Retinal pigment epithelial cell (primary cell): Measurements from ENCODE around the gene PHACTR4.

ENCODE experiments used
- DNase-seq: peaks from one replicate; pipeline ENCODE4 v3.0.0-alpha.2; 2010; ENCODE audit warnings: low read depth
- H3K4me3 ChIP-seq: 2 replicates; pipeline ENCODE4 v1.5.1; 2011; ENCODE audit warnings: mild to moderate bottlenecking, low read length, control low read depth, moderate library complexity
- TF ChIP-seq, protein P1 (sequence below): conservative IDR thresholded peaks from 2 replicates; pipeline ENCODE4 v1.5.1; 2011; ENCODE audit warnings: low read depth, low read length, control low read depth, inconsistent platforms

Gene PHACTR4

DNA sequence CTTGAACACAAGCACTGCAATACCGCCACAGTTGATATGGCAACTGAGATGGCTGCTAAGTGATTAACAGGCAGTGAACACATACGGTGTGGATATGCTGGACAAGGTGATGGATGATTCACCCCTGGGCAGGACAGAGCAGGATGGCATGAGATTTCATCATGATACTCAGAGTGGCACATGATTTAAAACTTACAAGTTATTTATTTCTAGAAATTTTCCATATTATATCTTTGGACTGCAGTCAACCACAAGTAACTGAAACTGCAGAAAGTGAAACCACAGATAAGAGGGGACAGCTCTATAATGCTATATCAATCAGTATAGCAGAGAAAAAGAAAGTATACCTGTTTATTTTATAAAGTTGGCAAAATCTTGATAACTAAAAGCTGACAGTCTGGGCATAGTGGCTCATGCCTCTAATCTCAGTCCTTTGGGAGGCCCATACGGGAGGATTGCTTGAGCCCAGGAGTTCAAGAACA, 47.9 kb downstream of the PHACTR4 start:
- TF ChIP-seq, protein P1, sequence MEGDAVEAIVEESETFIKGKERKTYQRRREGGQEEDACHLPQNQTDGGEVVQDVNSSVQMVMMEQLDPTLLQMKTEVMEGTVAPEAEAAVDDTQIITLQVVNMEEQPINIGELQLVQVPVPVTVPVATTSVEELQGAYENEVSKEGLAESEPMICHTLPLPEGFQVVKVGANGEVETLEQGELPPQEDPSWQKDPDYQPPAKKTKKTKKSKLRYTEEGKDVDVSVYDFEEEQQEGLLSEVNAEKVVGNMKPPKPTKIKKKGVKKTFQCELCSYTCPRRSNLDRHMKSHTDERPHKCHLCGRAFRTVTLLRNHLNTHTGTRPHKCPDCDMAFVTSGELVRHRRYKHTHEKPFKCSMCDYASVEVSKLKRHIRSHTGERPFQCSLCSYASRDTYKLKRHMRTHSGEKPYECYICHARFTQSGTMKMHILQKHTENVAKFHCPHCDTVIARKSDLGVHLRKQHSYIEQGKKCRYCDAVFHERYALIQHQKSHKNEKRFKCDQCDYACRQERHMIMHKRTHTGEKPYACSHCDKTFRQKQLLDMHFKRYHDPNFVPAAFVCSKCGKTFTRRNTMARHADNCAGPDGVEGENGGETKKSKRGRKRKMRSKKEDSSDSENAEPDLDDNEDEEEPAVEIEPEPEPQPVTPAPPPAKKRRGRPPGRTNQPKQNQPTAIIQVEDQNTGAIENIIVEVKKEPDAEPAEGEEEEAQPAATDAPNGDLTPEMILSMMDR: no peak
- H3K4me3 ChIP-seq: no peak overlapping the region
- DNase-seq: peak; percentile 56

DNA sequence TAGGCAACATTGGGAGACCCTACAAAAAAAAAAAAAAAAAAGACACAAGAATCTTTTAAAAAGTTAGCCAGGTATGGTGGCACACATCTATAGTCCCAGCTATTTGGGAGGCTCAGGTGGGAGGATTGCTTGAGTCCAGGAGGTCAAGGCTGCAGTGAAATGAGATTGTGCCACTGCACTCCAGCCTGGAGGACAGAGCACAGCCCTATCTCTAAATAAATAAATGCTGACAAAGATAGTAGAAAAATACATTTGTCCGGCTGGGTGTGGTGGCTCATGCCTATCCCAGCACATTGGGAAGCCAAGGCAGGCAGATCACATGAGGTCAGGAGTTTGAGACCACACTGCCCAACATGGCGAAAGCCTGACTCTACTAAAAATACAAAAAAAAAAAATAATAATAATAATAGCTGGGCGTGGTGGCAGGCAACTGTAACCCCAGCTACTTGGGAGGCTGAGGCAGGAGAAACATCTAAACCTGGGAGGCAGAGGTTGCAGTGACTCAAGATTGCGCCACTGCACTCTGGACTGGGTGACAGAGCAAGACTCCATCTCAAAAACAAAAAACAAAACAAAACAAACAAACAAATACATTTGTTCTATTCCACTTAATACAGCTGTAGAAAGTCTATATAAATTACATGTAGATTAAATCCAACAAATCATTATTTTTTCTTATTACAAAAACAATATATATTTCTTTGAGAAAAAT, 48.5 kb downstream of the PHACTR4 start:
- TF ChIP-seq, protein P1: no peak
- no peak overlapping the region for H3K4me3 ChIP-seq
- DNase-seq: no peak

DNA sequence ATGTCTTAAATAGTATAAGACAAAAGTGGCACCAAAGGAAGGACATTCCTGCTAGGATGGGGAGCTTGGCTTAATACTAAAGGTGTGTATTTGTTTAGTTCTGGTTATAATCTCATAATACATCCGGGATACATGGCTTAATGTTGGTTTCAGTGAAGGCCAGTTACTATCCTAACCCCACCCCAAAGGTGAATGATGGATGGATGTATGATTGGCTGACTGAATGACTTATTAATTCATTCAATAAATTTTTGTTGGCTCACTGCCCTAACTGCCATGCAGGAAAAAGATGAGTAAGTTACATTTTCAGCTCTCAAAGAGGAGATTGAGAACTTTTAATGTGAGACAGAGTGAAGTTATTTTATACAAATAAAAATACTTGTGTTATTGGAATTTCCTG, 52.2 kb downstream of the PHACTR4 start:
- no peak overlapping the region for H3K4me3 ChIP-seq
- TF ChIP-seq, protein P1: no peak
- no peak for DNase-seq

DNA sequence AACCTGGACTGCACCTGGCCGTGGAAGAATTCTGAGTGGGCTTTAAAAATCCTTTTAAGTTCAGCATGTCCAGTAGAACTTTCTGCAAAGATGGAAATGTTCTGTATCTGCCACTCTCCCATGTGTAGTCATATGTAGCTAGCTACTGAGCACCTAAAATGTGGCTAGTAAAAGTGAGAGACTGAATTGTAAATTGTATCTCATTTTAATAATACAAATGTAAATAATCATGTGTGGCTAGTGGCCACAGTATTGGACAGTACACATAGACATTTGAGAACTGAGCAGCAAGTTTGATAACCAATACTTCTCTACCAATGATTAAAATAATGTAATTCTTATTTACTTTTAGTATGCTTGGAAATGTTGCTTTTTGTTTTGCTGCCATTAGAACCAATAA, 57.3 kb downstream of the PHACTR4 start:
- no peak overlapping the region for H3K4me3 ChIP-seq
- no peak for DNase-seq
- TF ChIP-seq, protein P1: no peak

DNA sequence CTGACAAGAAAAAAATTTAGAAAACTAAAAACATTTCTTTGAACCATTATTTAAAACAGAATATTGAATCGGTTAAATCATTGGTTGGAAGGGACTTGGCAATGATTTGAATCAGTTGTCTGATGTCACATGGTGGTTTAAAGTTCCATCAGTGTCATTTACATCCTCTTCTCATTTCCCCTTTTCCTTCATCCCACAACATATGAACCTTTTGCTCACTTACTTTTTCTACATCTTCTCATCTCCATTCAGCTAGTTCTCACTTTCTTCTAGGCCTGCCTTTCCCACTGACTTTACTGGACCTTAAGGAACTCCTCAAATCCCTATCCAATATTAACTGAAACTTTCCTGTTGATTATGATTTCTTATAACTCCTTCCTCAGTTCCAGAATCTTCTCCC, 58.5 kb downstream of the PHACTR4 start:
- H3K4me3 ChIP-seq: no peak overlapping the region
- DNase-seq: no peak
- TF ChIP-seq, protein P1: no peak

DNA sequence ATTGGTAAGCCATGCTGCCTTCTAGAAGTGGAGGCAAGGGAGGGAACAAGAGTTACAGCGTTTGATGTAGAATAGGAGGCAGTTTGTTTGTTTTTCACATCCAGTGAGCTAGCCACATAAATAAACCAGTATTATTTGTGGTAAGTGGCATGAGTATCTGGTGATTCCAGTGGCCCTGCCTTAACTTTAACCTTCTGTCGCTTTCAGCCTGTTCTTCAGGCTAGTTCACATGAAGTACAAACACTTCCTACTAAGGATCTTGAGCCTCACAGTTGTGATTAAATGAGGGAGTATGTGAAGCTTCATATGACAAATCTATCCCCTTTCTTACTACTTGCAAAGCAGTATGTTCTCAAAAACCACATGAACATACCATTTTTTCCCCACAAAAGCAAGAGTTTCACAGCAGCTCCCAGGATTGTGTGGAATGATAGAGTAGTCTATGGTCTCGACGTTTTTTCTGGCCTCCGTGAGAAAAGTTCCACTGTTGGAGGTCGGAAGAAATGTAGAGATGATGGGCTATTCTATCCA, 59.5 kb downstream of the PHACTR4 start:
- H3K4me3 ChIP-seq: no peak overlapping the region
- TF ChIP-seq, protein P1: no peak
- DNase-seq: no peak

DNA sequence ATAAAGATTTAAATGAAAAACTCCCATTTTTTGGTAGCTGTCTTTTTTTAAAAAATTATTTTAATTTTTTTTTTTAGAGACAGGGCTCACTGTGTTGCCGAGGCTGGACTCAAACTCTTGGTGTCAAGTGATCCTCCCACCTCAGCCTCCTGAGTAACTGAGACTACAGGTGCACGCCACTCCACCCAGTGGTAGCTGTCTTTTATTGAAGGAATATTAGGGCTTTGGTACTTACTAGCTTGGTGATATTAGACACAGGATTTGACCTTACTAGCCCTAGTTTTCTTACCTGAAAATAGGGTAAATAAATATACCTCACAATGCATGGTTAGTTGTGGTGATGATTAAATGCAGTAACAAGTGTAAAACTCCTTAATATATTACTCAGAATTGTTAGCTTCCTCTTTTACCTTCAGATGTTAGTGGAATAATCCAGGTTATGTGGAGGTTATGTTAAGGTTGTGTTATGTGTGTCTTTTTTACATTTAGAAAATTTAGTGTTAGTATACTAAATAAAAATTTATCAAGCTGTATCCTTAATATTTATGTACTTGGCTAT, 66.8 kb downstream of the PHACTR4 start:
- H3K4me3 ChIP-seq: no peak overlapping the region
- DNase-seq: no peak
- TF ChIP-seq, protein P1: no peak
